ENCODE measurements around the gene DISP3.

Gene DISP3

GRCh38 chr1:11531943-11532342 is 53.0 kb downstream of the DISP3 start:
- DNase-seq: no peak

- DNase-seq: no peak
Measured at GRCh38 chr1:11533790-11534787, 55.1 kb downstream of the DISP3 start.

- no peak for DNase-seq
Measured at GRCh38 chr1:11534846-11535245, 55.9 kb downstream of the DISP3 start.

- no peak for DNase-seq
Measured at GRCh38 chr1:11535316-11535715, 56.4 kb downstream of the DISP3 start.

GRCh38 chr1:11535761-11536572 is 57.0 kb downstream of the DISP3 start:
- DNase-seq: no peak

GRCh38 chr1:11536573-11537379 is 57.8 kb downstream of the DISP3 start:
- DNase-seq: no peak

- no peak for DNase-seq
Measured at GRCh38 chr1:11537380-11537764, 58.4 kb downstream of the DISP3 start.

- DNase-seq: no peak
Measured at GRCh38 chr1:11537854-11538591, 59.1 kb downstream of the DISP3 start.

GRCh38 chr1:11538886-11539285 is 59.9 kb downstream of the DISP3 start:
- DNase-seq: no peak

- DNase-seq: no peak
Measured at GRCh38 chr1:11539850-11540772, 61.2 kb downstream of the DISP3 start.

GRCh38 chr1:11540773-11541160 is 61.8 kb downstream of the DISP3 start:
- no peak for DNase-seq

GRCh38 chr1:11541236-11541635 is 62.3 kb downstream of the DISP3 start:
- no peak for DNase-seq

- no peak for DNase-seq
Measured at GRCh38 chr1:11541956-11542355, 63.0 kb downstream of the DISP3 start.

- no peak for DNase-seq
Measured at GRCh38 chr1:11543392-11543791, 64.4 kb downstream of the DISP3 start.

- no peak for DNase-seq
Measured at GRCh38 chr1:11543796-11544195, 64.8 kb downstream of the DISP3 start.

- DNase-seq: no peak
Measured at GRCh38 chr1:11546456-11546855, 67.5 kb downstream of the DISP3 start.

GRCh38 chr1:11550664-11551283 is 71.8 kb downstream of the DISP3 start:
- no peak for DNase-seq

GRCh38 chr1:11558276-11558675 is 79.3 kb downstream of the DISP3 start:
- DNase-seq: no peak

- no peak for DNase-seq
Measured at GRCh38 chr1:11558871-11559590, 80.1 kb downstream of the DISP3 start.

GRCh38 chr1:11559591-11559970 is 80.6 kb downstream of the DISP3 start:
- DNase-seq: no peak

All from activated CD4-positive, CD25-positive, alpha-beta regulatory T cell treated with anti-CD3 and anti-CD28 coated beads, Interleukin-2, amount 50 U/mL, for 72 hours (primary cell).